Heart left ventricle (tissue), 13 donors: Measurements from ENCODE around the gene A1BG.

ENCODE experiments used
- POLR2A ChIP-seq, 2 donors: fragments of 450-650 bp; IDR thresholded peaks; one replicate each; pipeline ENCODE4 v1.6.1; 2017; ENCODE audit warnings: antibody characterized with exemption in 2 of 2, mild to moderate bottlenecking in 2 of 2, moderate library complexity in 2 of 2
- TF ChIP-seq, protein P1 (sequence below), 12 donors: fragments of 200-600 bp; sonication (generic) in 4 of 12; IDR thresholded peaks; one replicate each; pipeline versions ENCODE4 v1.5.0 to v1.8.0; 2018 to 2022; ENCODE audit warnings: antibody characterized with exemption in 12 of 12, mild to moderate bottlenecking in 5 of 12
- donor health status: ischemic (EF 13 %, LVEDD 7.1; RV severe dilation, severe dysfunction).
- donor health status: DM: no; HTN: yes; CAD: no.
- donor health status: DM: no; HTN: no; CAD: no.
- donor health status: ischemic (EF 25% LVEDD 6.9; RV normal size, moderate dysfunction).
- donor health status: ischemic (EF 25% LVEDD 5.7; RV mildly dilated, moderate dysfunction).
- donor health status: ischemic (EF 35%, LVEDD 5.7; RV mildly dilated, moderate dysfunction).
- donor health status: nonischemic (EF 11% LVEDD 7.7; RV severe dilation, severe dysfunction).
- donor health status: DM: yes; HTN: yes; CAD: no.
- donor health status: PGD.
- donor health status: ischemic (EF 29% LVEDD 5.4; RV normal size, mild dysfunction).
- donor health status: nonischemic (EF 23%, LVEDD 6.1; RV moderate dilation, normal function).

GRCh38 chr19:58336216-58336615 is 17.1 kb downstream of the A1BG start:
- TF ChIP-seq, protein P1, sequence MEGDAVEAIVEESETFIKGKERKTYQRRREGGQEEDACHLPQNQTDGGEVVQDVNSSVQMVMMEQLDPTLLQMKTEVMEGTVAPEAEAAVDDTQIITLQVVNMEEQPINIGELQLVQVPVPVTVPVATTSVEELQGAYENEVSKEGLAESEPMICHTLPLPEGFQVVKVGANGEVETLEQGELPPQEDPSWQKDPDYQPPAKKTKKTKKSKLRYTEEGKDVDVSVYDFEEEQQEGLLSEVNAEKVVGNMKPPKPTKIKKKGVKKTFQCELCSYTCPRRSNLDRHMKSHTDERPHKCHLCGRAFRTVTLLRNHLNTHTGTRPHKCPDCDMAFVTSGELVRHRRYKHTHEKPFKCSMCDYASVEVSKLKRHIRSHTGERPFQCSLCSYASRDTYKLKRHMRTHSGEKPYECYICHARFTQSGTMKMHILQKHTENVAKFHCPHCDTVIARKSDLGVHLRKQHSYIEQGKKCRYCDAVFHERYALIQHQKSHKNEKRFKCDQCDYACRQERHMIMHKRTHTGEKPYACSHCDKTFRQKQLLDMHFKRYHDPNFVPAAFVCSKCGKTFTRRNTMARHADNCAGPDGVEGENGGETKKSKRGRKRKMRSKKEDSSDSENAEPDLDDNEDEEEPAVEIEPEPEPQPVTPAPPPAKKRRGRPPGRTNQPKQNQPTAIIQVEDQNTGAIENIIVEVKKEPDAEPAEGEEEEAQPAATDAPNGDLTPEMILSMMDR (IDR thresholded peaks at IDR 0.05) = no peak
- no peak for TF ChIP-seq POLR2A (IDR thresholded peaks at IDR 0.05)
